DND-41 (cell line): ENCODE results near the gene EVX1.

Experiments
- CTCF ChIP-seq: IDR thresholded peaks from 2 replicates; pipeline ENCODE4 v1.5.1; 2012; ENCODE audit warnings: borderline replicate concordance, low read length, moderate library complexity, mild to moderate bottlenecking; ENCODE audit not compliant: poor library complexity, severe bottlenecking; ENCODE audit errors: extremely low read depth
- EZH2 ChIP-seq: IDR thresholded peaks from 3 replicates; pipeline ENCODE4 v1.6.1; 2012; ENCODE audit warnings: borderline replicate concordance, low read depth, mild to moderate bottlenecking, moderate library complexity, low read length, inconsistent platforms; ENCODE audit not compliant: severe bottlenecking

- TF ChIP-seq CTCF (no peak), EZH2 (no peak)
Observed at GRCh38 chr7:27197137-27198042, 45.2 kb upstream of the EVX1 start.
